Smooth muscle cell (in vitro differentiated cells): ENCODE results near the gene PYROXD2. TPM values are rescaled to one million over a fixed set of nuclear protein-coding genes. Genes with fewer than 3 reads are reported as not detected.

Experiments
- DNase-seq: peaks from one replicate; lab custom pipeline; 2025; ENCODE audit not compliant: unreplicated experiment; lab: John Stamatoyannopoulos, UW
- H2AFZ ChIP-seq: fragments of 200-600 bp; sonication (generic); 2 replicates; pipeline ENCODE4 v1.6.0; 2016; ENCODE audit warnings: antibody characterized with exemption, low read depth, mild to moderate bottlenecking
- H3F3A ChIP-seq: fragments of 200-600 bp; sonication (generic); 2 replicates; pipeline ENCODE4 v1.6.0; 2017; ENCODE audit warnings: antibody characterized with exemption, low read depth
- H3K27ac ChIP-seq: fragments of 200-600 bp; sonication (generic); 2 replicates; pipeline ENCODE4 v1.5.1; 2016; ENCODE audit warnings: low read depth, mild to moderate bottlenecking
- H3K27me3 ChIP-seq: fragments of 200-600 bp; sonication (generic); 2 replicates; pipeline ENCODE4 v1.6.1; 2016; ENCODE audit warnings: low read depth, mild to moderate bottlenecking
- H3K36me3 ChIP-seq: fragments of 200-600 bp; sonication (generic); 2 replicates; pipeline ENCODE4 v1.5.1; 2016; ENCODE audit warnings: low read depth
- H3K4me1 ChIP-seq: fragments of 200-600 bp; sonication (generic); 2 replicates; pipeline ENCODE4 v1.5.1; 2016; ENCODE audit warnings: low read depth
- H3K4me2 ChIP-seq: fragments of 200-600 bp; sonication (generic); 2 replicates; pipeline ENCODE4 v1.6.0; 2016; ENCODE audit warnings: mild to moderate bottlenecking
- H3K4me3 ChIP-seq: fragments of 200-600 bp; sonication (generic); 2 replicates; pipeline ENCODE4 v1.5.1; 2016; ENCODE audit warnings: mild to moderate bottlenecking
- H3K79me2 ChIP-seq: fragments of 200-600 bp; sonication (generic); 2 replicates; pipeline ENCODE4 v1.6.0; 2016; ENCODE audit warnings: low read depth, mild to moderate bottlenecking
- H3K9ac ChIP-seq: fragments of 200-600 bp; sonication (generic); 2 replicates; pipeline ENCODE4 v1.6.0; 2016; ENCODE audit warnings: low read depth
- H3K9me3 ChIP-seq: fragments of 200-600 bp; sonication (generic); replicated peaks from 2 replicates; pipeline ENCODE4 v1.5.1; 2016; ENCODE audit warnings: low read depth
- H4K20me1 ChIP-seq: fragments of 200-600 bp; sonication (generic); 2 replicates; pipeline ENCODE4 v1.6.0; 2016; ENCODE audit warnings: low read depth
- WGBS: methylation state at CpG from one replicate; pipeline ENCODE4 v1.1.7; 2016; ENCODE audit warnings: low lambda C conversion rate; 5-methylcytosine and 5-hydroxymethylcytosine counted together
- polyA plus RNA-seq: library from polyadenylated mRNA; unstranded; fragments of >200 nt; fragmentation: Nextera tagmentation; extraction: Ambion mirVana; gene quantifications from 2 replicates; pipeline ENCODE4 v1.2.1, GENCODE V29; 2016
- total RNA-seq: library from RNA; depleted of rRNA; stranded (reverse); fragments of >200 nt; gene quantifications from 2 replicates; pipeline ENCODE4 v1.2.3, GENCODE V29; 2014
- TF ChIP-seq, protein P1 (sequence below): fragments of 200-600 bp; sonication (generic); IDR thresholded peaks from 2 replicates; pipeline ENCODE4 v1.5.1; 2017; ENCODE audit warnings: borderline replicate concordance, mild to moderate bottlenecking, antibody characterized with exemption; ENCODE audit not compliant: insufficient read depth, poor library complexity, severe bottlenecking

The PYROXD2 gene
- total and polyA plus RNA-seq, 2 experiments from 2014 or later: 3.6 to 6.1 TPM

DNA sequence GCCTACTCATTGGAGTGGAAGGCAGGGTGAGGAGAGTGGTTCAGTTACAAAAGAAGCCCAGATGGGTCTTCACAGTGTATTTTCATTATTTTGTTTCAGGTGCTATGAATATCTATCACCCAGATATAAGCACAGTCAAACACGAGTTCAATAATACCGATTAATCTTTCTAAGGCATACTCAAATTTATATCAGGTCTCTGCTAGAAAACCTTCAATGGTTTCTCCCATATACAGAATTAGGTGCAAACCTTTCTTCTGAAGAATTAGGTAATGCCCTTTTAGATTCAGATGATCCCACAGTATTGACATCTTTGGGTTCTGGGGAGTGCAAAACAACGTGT is 46.5 kb upstream of the PYROXD2 start:
- H2AFZ ChIP-seq: no peak overlapping the region
- no peaks in the 10 kb centered on the region for H3K9me3 ChIP-seq
- H3K36me3 ChIP-seq: no peaks in the 10 kb centered on the region
- no peaks in the 10 kb centered on the region for H4K20me1 ChIP-seq
- H3F3A ChIP-seq: peaks cover 5% of the 10 kb centered on the region
- no peaks in the 10 kb centered on the region for H3K27me3 ChIP-seq
- no peak for DNase-seq
- peak overlapping the region; percentile 71 for H3K27ac ChIP-seq
- 82% methylated on average over 3 of the region's 3 CpGs for WGBS
- H3K4me2 ChIP-seq: no peak overlapping the region
- no peak overlapping the region for H3K4me3 ChIP-seq
- TF ChIP-seq, protein P1, sequence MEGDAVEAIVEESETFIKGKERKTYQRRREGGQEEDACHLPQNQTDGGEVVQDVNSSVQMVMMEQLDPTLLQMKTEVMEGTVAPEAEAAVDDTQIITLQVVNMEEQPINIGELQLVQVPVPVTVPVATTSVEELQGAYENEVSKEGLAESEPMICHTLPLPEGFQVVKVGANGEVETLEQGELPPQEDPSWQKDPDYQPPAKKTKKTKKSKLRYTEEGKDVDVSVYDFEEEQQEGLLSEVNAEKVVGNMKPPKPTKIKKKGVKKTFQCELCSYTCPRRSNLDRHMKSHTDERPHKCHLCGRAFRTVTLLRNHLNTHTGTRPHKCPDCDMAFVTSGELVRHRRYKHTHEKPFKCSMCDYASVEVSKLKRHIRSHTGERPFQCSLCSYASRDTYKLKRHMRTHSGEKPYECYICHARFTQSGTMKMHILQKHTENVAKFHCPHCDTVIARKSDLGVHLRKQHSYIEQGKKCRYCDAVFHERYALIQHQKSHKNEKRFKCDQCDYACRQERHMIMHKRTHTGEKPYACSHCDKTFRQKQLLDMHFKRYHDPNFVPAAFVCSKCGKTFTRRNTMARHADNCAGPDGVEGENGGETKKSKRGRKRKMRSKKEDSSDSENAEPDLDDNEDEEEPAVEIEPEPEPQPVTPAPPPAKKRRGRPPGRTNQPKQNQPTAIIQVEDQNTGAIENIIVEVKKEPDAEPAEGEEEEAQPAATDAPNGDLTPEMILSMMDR: no peak
- H3K9ac ChIP-seq: peak overlapping the region; percentile 45
- no peaks in the 10 kb centered on the region for H3K79me2 ChIP-seq
- peaks cover 8% of the 10 kb centered on the region for H3K4me1 ChIP-seq

DNA sequence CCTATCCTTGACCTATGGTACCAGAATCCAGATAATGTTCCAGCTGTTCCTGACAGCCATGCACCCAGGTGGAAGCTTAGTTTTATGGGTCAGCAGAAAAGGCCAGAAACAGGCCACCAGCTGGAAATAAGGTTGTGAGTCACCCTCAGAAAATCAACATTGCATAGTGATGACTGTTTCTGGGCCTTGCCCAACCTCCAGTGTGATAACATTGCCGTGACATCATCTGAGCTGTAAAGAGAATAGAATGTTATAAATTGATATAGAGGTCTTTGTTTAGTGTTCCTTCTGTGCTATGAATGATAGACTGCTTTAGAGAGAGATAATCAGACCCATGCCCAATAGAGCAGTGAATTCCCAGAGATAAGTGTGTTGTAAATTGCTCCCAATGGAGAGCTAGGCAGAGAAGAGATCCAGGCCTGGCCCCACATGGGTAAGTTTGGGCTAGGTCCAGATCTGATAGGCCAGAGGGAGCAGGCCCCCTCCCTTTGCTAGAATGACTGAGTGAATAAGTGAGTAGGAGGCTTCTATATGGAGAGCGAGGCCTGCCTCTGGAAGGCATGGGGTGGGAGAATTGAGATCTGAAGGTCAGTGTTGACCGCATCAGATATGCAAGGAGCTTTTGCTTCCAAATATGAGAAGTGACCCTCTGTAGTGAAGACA is 46.0 kb upstream of the PYROXD2 start:
- DNase-seq: no peak
- Histone ChIP-seq H3K27ac (peak overlapping the region; percentile 71), H4K20me1 (no peaks in the 10 kb centered on the region), H2AFZ (no peak overlapping the region), H3K4me3 (no peak overlapping the region), H3F3A (peaks cover 5% of the 10 kb centered on the region), H3K79me2 (no peaks in the 10 kb centered on the region), H3K4me1 (peaks cover 13% of the 10 kb centered on the region), H3K9ac (peak overlapping the region; percentile 45), H3K36me3 (no peaks in the 10 kb centered on the region), H3K4me2 (peak overlapping the region; percentile 22), H3K9me3 (no peaks in the 10 kb centered on the region), H3K27me3 (peaks cover 2% of the 10 kb centered on the region)
- TF ChIP-seq, protein P1: no peak
- WGBS: 18% methylated on average over 3 of the region's 3 CpGs

DNA sequence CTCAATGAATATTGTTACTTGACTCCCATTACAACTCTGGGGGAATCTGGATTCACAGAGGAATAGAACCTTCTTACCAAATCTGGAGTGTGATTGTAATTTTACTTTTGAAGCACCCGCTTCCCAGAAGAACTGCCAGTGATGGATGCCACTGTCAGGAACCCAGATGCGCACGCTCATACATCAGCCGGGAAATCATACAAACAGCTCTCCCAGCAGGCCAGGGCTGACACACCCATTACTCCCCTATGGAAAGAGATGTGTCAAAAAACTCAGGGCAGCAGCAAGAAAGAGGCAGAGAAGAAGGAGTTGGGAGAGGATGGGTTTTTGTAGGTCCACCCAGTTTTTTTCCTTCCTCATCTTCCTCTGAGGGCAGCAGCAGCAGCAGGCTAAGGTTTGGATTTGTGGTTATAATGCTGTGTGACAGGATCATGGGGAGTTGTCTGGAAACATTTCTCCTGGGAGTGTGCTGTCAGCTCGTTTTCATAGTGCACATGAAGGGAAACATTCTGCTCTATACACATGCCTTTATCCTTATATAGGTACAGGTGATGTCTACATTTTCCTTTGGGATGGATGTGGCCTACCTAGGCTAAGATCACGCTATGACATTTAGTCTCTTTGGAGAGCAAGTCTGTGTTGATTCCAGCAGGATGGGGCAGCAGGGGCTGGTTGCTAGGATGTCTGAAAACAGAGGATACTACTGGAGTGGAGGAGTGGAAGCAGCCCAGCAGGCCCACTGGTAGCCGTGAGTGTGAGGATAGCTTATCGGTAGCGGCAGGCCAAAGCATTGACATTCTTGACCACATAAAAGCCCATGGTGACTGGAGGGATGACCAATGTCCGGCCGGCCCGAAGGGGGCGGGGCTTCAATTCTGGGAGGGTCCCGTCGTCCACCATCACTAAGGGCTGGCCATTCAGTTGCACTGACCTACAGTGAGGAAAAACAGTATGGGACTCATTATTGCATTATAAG is 44.1 kb upstream of the PYROXD2 start:
- H3K4me3 ChIP-seq: no peak overlapping the region
- no peak overlapping the region for H3K4me2 ChIP-seq
- 89% methylated on average over 15 of the region's 15 CpGs for WGBS
- DNase-seq: no peak
- H3K79me2 ChIP-seq: no peaks in the 10 kb centered on the region
- H3K27ac ChIP-seq: no peak overlapping the region
- peaks cover 5% of the 10 kb centered on the region for H3F3A ChIP-seq
- no peak overlapping the region for H3K9ac ChIP-seq
- H3K4me1 ChIP-seq: peaks cover 15% of the 10 kb centered on the region
- H2AFZ ChIP-seq: no peak overlapping the region
- no peaks in the 10 kb centered on the region for H3K36me3 ChIP-seq
- TF ChIP-seq, protein P1: no peak
- peaks cover 3% of the 10 kb centered on the region for H3K27me3 ChIP-seq
- H3K9me3 ChIP-seq: no peaks in the 10 kb centered on the region
- H4K20me1 ChIP-seq: no peaks in the 10 kb centered on the region
